Muscle of leg (tissue), 11 donors: ENCODE data around the gene ARHGEF16. TPM values are rescaled to one million over a fixed set of nuclear protein-coding genes. Genes with fewer than 3 reads are reported as not detected.

ENCODE experiments used
- DNase-seq: peaks from one replicate; pipeline ENCODE4 v3.0.0; 2013
- H3K27ac ChIP-seq: one replicate; pipeline ENCODE4 v1.5.1; 2013; ENCODE audit warnings: mild to moderate bottlenecking, low read length, control low read depth
- H3K27me3 ChIP-seq: one replicate; pipeline ENCODE4 v1.6.1; 2013; ENCODE audit warnings: low read length; ENCODE audit not compliant: control insufficient read depth, insufficient read depth
- H3K36me3 ChIP-seq: one replicate; pipeline ENCODE4 v1.6.1; 2013; ENCODE audit warnings: low read length; ENCODE audit not compliant: control insufficient read depth, insufficient read depth
- H3K4me1 ChIP-seq: one replicate; pipeline ENCODE4 v1.6.1; 2013; ENCODE audit warnings: low read length; ENCODE audit not compliant: control insufficient read depth, insufficient read depth
- H3K4me3 ChIP-seq: one replicate; pipeline ENCODE4 v1.5.1; 2013; ENCODE audit warnings: low read length, control low read depth
- H3K9me3 ChIP-seq: replicated peaks from 2 replicates; pipeline ENCODE4 v1.6.1; 2013; ENCODE audit warnings: low read depth, low read length; ENCODE audit not compliant: control insufficient read depth
- WGBS: methylation state at CpG from one replicate; pipeline ENCODE4 v1.1.5; 2013; ENCODE audit warnings: missing lambda C conversion rate; ENCODE audit not compliant: insufficient coverage; 5-methylcytosine and 5-hydroxymethylcytosine counted together
- polyA plus RNA-seq, 8 donors: library from polyadenylated mRNA; unstranded; fragments of 120-200 nt; gene quantifications; one replicate each; pipeline versions ENCODE4 v1.2.1 to v1.2.3, GENCODE V29; 2013; ENCODE audit warnings: inconsistent platforms in 1 of 8, low replicate concordance in 1 of 8; ENCODE audit not compliant: insufficient read length in 8 of 8, insufficient read depth in 1 of 8
- total RNA-seq: library from RNA; stranded (reverse); fragments of 120-200 nt; gene quantifications from one replicate; pipeline ENCODE4 v1.2.4, GENCODE V29; 2013

ARHGEF16 gene
- total and polyA plus RNA-seq, 9 donors: 0.35 to 2.3 (median 0.53) TPM

DNA sequence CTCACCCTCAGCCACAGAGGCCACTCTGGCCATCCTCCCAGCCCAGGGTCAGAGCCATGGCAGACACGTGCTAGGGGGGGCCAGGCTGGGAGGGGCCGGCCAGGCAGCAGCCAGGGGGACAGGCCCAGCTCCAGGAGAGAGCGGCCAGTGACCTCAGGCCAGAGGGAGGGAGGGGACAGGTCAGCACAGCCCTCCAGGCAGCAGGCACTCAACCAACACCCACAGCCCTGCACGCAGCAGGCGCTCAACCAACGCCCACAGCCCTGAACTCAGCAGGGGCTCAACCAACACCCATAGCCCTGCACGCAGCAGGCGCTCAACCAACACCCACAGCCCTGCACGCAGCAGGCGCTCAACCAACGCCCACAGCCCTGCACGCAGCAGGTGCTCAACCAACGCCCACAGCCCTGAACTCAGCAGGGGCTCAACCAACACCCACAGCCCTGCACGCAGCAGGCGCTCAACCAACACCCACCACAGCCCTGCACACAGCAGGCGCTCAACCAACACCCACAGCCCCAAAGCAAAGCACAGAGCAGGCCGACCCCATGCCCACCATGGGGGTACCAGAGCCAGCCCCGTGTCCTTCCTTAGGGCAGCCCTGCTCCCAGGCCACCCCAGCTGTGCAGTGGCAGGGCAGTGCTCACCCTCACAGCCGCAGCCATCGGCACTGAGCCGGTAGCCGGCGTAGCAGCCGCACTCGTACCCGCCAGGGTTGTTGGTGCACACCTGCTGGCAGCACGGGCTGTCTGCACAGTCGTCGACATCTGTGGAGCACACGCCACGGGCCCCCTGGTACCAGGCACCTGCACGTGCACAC, 55.9 kb downstream of the ARHGEF16 start:
- Histone ChIP-seq H3K36me3 (no peaks in the 10 kb centered on the region), H3K4me1 (no peaks in the 10 kb centered on the region), H3K27ac (no peak overlapping the region), H3K4me3 (no peak overlapping the region), H3K27me3 (no peaks in the 10 kb centered on the region), H3K9me3 (peaks cover 2% of the 10 kb centered on the region)
- DNase-seq: no peak
- 84% methylated on average over 21 of the region's 32 CpGs for WGBS

DNA sequence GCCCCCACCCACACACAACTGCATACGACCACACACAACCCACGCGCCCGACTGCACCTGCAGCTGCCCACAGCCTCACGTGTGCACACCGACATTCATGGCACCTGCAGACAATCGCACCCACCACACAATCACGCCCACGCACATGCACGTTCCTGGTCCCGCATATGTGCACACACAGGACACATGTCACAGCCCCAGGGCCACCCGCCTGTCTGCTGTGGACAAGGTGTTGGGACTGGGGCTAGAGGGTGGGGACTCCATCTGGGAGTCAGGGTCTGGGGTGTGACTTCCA, 56.4 kb downstream of the ARHGEF16 start:
- H3K9me3 ChIP-seq: peaks cover 2% of the 10 kb centered on the region

DNA sequence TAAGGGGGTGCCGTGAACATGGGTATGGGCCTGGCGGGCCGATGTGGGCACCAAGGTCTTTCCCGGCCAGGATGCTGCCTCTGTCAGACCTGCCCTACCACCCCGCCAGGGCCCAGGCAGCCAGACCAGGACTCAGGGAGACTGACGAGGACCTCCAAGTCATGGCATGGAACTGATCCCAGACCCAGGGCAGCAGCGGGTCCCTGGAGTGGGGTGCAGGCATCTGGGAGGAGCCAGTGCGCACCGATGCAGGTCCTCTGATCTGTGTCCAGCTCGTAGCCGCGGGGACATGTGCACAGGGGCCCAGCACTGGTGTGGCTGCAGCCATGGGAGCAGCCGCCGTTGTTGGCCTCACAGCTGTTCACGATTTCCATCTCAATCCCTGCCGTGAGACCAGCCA, 56.8 kb downstream of the ARHGEF16 start:
- Histone ChIP-seq H3K27ac (no peak overlapping the region), H3K4me3 (no peak overlapping the region), H3K9me3 (peaks cover 2% of the 10 kb centered on the region), H3K36me3 (no peaks in the 10 kb centered on the region), H3K27me3 (no peaks in the 10 kb centered on the region), H3K4me1 (peaks cover 2% of the 10 kb centered on the region)
- no peak for DNase-seq
- 90% methylated on average over 16 of the region's 16 CpGs for WGBS

More for the DNA sequence above, 56.4 kb downstream of the ARHGEF16 start:
- Histone ChIP-seq H3K4me3 (no peak overlapping the region), H3K4me1 (no peaks in the 10 kb centered on the region), H3K27ac (no peak overlapping the region), H3K27me3 (no peaks in the 10 kb centered on the region), H3K36me3 (no peaks in the 10 kb centered on the region)
- DNase-seq: no peak
- WGBS: 89% methylated on average over 12 of the region's 12 CpGs

GRCh38 chr1:3511856-3512255, 57.4 kb downstream of the ARHGEF16 start:
- DNase-seq: no peak
- Histone ChIP-seq H3K4me3 (no peak overlapping the region), H3K9me3 (peaks cover 2% of the 10 kb centered on the region), H3K27me3 (no peaks in the 10 kb centered on the region), H3K36me3 (no peaks in the 10 kb centered on the region), H3K4me1 (peaks cover 5% of the 10 kb centered on the region), H3K27ac (no peak overlapping the region)
- 97% methylated on average over 14 of the region's 15 CpGs for whole genome bisulfite sequencing

DNA sequence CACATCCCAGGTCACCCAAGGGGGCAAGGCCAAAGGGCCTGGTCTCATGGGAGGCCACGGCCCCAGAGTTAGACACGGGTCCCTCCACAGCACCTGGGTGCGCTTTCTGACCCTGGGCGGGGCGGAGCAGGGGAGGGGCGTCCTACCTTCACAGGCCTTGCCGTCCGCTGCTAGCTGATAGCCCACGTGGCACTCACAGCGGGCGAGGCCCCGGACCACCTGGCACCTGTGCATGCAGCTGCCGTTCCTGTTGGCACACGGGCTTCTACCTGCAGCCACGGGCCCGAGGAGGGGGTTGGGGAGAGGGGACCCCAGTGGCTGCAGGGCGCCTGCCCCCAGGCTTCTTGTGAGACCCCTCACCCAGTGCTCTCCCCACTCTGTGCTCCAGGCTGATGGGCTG, 59.9 kb downstream of the ARHGEF16 start:
- Histone ChIP-seq H3K4me1 (peaks cover 25% of the 10 kb centered on the region), H3K36me3 (no peaks in the 10 kb centered on the region), H3K27ac (no peak overlapping the region), H3K27me3 (no peaks in the 10 kb centered on the region), H3K4me3 (no peak overlapping the region), H3K9me3 (peaks cover 2% of the 10 kb centered on the region)
- 88% methylated on average over 12 of the region's 17 CpGs for WGBS
- DNase-seq: no peak

GRCh38 chr1:3515272-3515671, 60.8 kb downstream of the ARHGEF16 start:
- Histone ChIP-seq H3K36me3 (no peaks in the 10 kb centered on the region), H3K4me3 (no peak overlapping the region), H3K27ac (no peak overlapping the region), H3K9me3 (peaks cover 2% of the 10 kb centered on the region), H3K27me3 (no peaks in the 10 kb centered on the region), H3K4me1 (peaks cover 26% of the 10 kb centered on the region)
- DNase-seq: no peak
- WGBS: 89% methylated on average over 12 of the region's 12 CpGs

DNA sequence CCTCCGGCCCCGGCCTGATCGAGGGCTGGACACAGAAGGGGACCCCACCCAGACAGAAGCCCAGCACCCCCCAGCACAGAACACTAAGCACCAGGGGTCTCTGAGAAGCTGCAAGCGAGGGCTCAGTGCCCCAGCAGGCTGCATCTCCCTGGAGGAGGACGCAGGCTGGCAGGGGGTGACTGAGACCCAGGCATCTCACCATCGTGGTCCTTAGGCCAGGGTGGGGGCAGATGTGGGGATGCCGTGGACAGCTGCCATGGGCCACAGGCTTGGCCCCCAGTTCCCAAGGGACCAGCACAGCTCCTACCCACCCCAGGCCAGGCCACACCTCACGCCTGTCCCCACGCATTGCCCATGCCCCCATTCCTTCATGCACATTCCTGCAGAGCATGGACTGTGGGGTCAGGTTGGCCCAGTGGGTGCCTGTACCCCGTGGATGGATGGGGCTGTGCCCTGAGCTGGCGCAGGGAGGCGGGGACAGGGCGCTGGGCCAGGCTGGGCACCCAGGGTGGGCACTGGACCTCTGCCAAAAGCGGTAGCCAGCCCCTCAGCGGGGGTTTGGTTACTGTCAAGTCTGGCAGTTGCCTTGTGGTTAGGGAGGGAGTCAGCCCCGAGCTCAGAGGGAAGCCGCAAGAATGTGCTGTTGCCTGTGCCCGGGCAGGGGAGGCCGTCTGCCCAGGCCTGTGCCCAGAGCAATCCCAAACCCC, 61.5 kb downstream of the ARHGEF16 start:
- peaks cover 2% of the 10 kb centered on the region for H3K9me3 ChIP-seq
- H3K27ac ChIP-seq: no peak overlapping the region
- H3K27me3 ChIP-seq: no peaks in the 10 kb centered on the region
- H3K36me3 ChIP-seq: no peaks in the 10 kb centered on the region
- 84% methylated on average over 13 of the region's 19 CpGs for WGBS
- peaks cover 26% of the 10 kb centered on the region for H3K4me1 ChIP-seq
- DNase-seq: no peak
- H3K4me3 ChIP-seq: no peak overlapping the region

DNA sequence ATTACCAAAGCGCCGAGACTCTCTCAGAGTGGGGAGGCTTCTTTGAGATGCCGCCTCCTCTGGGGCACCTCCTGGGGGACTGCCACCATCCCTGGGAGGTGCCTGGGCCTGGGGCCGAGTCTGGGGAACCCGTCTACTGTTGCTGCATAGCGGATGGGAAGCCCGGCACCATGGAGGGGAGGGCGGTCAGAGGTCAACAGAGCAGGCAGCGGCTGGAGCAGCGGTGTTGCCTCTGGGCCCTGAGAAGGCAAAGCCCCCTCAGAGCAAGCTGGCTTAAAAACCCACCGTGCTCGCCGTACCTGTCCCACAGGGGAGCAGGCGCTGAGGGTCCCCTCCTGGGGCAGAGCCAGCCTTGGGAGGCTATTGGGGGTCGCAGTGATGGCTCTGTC, 62.0 kb downstream of the ARHGEF16 start:
- Histone ChIP-seq H3K27ac (no peak overlapping the region), H3K4me1 (peaks cover 26% of the 10 kb centered on the region), H3K27me3 (no peaks in the 10 kb centered on the region), H3K4me3 (no peak overlapping the region), H3K9me3 (peaks cover 2% of the 10 kb centered on the region), H3K36me3 (no peaks in the 10 kb centered on the region)
- no peak for DNase-seq
- WGBS: 74% methylated on average over 13 of the region's 15 CpGs

DNA sequence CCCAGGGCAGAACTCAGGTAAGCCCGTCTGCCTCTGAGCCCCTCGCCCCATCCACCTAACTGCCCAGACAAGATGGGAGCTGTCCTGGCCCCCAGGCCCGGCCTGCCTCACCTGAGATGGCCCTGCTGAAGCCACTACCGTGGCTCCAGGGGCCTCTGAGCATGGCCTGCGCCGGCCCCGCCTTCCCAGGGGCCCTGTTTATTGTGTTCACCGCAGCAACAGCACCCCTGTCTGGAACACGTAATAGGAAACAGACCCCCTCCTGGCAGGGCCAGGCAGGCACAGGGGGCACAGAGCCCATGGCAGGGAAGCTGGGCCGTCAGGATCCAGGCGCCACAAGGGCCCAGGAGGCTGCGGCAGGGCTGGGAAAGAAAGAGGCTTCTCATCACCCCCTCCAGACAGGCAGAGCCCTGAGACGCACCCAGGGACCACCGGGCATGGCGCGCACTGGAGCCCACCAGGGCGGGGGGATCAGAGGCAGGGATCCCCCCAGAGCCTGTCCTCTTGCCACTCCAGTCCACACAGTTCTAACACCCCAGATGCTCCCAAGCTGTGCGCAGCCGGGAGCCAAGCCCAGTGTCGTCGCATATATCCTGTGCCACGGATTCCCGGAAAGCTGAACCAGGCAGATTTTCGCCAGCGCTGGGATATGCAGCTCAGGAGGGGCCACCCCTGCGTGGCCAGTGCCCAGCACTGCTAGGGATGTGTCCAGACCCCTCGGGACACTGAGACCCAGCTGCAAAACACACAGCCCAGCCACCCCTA, 62.6 kb downstream of the ARHGEF16 start:
- H3K36me3 ChIP-seq: no peaks in the 10 kb centered on the region
- H3K27ac ChIP-seq: no peak overlapping the region
- no peaks in the 10 kb centered on the region for H3K9me3 ChIP-seq
- no peak for DNase-seq
- H3K4me1 ChIP-seq: peaks cover 26% of the 10 kb centered on the region
- H3K4me3 ChIP-seq: no peak overlapping the region
- 73% methylated on average over 21 of the region's 27 CpGs for WGBS
- H3K27me3 ChIP-seq: no peaks in the 10 kb centered on the region

DNA sequence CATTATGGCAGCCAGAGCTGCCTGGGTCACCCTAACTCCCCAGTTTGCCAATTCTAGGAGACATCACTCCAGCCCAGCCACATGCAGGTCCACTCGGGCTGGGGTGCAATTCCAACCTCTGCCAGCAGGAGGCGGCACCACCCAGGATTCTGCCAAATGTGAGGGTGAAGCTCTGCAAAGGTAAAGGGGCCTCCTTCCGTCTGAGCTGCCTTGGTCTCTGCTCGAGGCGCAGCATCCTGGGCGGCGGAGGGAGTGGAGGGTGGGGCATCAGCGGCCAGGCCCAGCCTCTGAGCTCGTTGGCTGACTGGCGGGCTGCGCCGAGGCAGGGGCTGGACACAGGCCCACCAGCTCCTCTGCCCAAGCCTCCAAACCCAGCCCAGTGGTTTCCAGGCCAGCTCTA, 63.8 kb downstream of the ARHGEF16 start:
- H3K4me3 ChIP-seq: no peak overlapping the region
- WGBS: 84% methylated on average over 10 of the region's 12 CpGs
- no peaks in the 10 kb centered on the region for H3K27me3 ChIP-seq
- no peaks in the 10 kb centered on the region for H3K9me3 ChIP-seq
- no peak overlapping the region for H3K27ac ChIP-seq
- no peaks in the 10 kb centered on the region for H3K36me3 ChIP-seq
- DNase-seq: no peak
- peaks cover 34% of the 10 kb centered on the region for H3K4me1 ChIP-seq
